Amniotic epithelial cell (primary cell): ENCODE measurements around the gene PRADC1.
"Not testable (repeated sequence)": the region's sequence is repeated elsewhere in the genome, so short reads cannot be mapped to it uniquely, and the experiment has no call there.

ENCODE experiments used
- DNase-seq: peaks from one replicate; pipeline ENCODE4 v3.0.0-alpha.2; 2010; ENCODE audit warnings: low read depth

The PRADC1 gene

GRCh38 chr2:73202156-73203054, 30.6 kb downstream of the PRADC1 start, which contains the start of gene NOTO:
TSS of gene NOTO (plus strand) at chr2:73202574. CDS start at chr2:73202667, 93 bp downstream.
- peak; percentile 18 for DNase-seq

DNA sequence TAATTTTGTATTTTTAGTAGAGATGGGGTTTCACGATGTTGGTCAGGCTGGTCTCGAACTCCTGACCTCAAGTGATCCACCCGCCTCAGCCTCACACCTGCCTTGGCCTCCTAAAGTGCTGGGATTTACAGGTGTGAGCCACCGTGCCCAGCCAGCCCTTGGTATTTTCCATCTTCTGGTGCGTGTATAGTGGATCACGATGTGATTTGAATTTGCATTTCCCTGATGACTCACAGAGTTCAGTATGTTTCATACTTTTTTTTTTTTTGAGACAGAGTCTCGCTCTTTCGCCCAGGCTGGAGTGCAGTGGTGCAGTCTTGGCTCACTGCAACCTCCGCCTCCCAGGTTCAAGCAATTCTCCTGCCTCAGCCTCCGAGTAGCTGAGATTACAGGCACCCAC, 32.8 kb downstream of the PRADC1 start:
- not testable (repeated sequence) for DNase-seq

- no peak for DNase-seq
These were observed 35.5 kb downstream of the PRADC1 start for GRCh38 chr2:73197579-73197978.

- no peak for DNase-seq
These were observed 45.5 kb downstream of the PRADC1 start for GRCh38 chr2:73187549-73187948.

- no peak for DNase-seq
These were observed 47.1 kb downstream of the PRADC1 start for GRCh38 chr2:73185965-73186364.
